Peyer's patch (tissue), 4 donors: ENCODE measurements around the gene CCDC92B. TPM values are rescaled to one million over a fixed set of nuclear protein-coding genes. Genes with fewer than 3 reads are reported as not detected.
"Not testable (repeated sequence)": the region's sequence is repeated elsewhere in the genome, so short reads cannot be mapped to it uniquely, and the experiment has no call there.

ENCODE experiments used
- DNase-seq, 3 donors: peaks; one replicate each; pipeline ENCODE4 v3.0.0-alpha.2; 2017 to 2019
- H3K27ac ChIP-seq, 4 donors: fragments of 200-600 bp; sonication (generic); one replicate each; pipeline ENCODE4 v1.5.1; 2016 to 2019
- H3K27me3 ChIP-seq, 2 donors: fragments of 200-600 bp; sonication (generic); one replicate each; pipeline ENCODE4 v1.5.1; 2019
- H3K36me3 ChIP-seq, 3 donors: fragments of 200-600 bp; sonication (generic); one replicate each; pipeline ENCODE4 v1.5.1; 2016 to 2019
- H3K4me1 ChIP-seq, 4 donors: fragments of 200-600 bp; sonication (generic); one replicate each; pipeline ENCODE4 v1.5.1; 2016 to 2019
- H3K4me3 ChIP-seq, 4 donors: fragments of 200-600 bp; sonication (generic); 1 replicate in 3 of 4; 2 replicates in 1 of 4; pipeline ENCODE4 v1.5.1; 2016 to 2019; ENCODE audit warnings: mild to moderate bottlenecking in 1 of 4
- H3K9me3 ChIP-seq, 4 donors: fragments of 200-600 bp; sonication (generic); one replicate each; pipeline ENCODE4 v1.5.1; 2016 to 2019; ENCODE audit warnings: mild to moderate bottlenecking in 1 of 4
- POLR2A ChIP-seq, 2 donors: fragments of 450-650 bp; IDR thresholded peaks; one replicate each; pipeline ENCODE4 v1.5.1; 2017; ENCODE audit warnings: antibody characterized with exemption in 2 of 2, mild to moderate bottlenecking in 2 of 2, moderate library complexity in 2 of 2
- total RNA-seq, 4 donors: library from RNA; depleted of rRNA; stranded (reverse); fragments of >200 nt; gene quantifications; one replicate each; pipeline ENCODE4 v1.1.0, GENCODE V29; 2016
- TF ChIP-seq, protein P1 (sequence below), 6 experiments: fragments of 450-650 bp in 4 of 6; fragments of 200-600 bp in 2 of 6; sonication (generic) in 1 of 6; IDR thresholded peaks; one replicate each; pipeline ENCODE4 v1.5.1; 2017 to 2019; ENCODE audit warnings: antibody characterized with exemption in 6 of 6, mild to moderate bottlenecking in 3 of 6, moderate library complexity in 1 of 6

Gene CCDC92B
- total RNA-seq, 4 donors from 2014 or later, result 1.5 to 1.6 TPM; not detected in 2

DNA sequence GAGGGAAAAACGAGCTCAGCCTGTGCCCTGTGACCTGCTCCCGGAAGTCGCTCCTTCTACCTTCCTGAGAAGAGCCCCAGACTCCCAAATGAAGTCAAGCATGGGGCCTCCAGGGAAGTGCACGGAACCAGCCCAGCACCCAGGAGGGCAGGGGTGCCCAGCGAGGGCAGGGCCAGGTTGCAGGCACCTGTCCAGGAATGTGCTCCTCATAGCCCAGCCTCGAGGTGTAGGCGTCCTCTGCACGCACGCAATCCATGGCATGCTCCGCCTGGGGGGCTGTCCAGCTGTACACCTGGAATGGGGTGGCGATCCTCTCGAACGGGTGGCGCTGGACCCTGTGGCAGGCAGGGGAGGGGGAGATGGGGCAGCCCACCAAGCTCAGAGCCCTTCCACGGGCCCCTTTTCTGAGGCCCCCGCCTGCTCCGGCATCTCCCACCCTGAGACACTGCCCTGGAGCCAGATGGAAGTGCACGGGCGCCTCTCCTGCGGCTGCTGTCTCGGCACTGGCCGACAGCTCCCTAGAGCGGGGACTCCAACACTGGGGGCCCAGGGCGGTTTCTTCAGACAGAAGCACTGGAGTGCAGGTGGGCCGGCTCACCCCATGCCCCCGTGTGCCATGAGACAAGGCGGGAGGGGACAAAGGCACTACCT lies 48.8 kb downstream of the CCDC92B start:
- TF ChIP-seq, protein P1, sequence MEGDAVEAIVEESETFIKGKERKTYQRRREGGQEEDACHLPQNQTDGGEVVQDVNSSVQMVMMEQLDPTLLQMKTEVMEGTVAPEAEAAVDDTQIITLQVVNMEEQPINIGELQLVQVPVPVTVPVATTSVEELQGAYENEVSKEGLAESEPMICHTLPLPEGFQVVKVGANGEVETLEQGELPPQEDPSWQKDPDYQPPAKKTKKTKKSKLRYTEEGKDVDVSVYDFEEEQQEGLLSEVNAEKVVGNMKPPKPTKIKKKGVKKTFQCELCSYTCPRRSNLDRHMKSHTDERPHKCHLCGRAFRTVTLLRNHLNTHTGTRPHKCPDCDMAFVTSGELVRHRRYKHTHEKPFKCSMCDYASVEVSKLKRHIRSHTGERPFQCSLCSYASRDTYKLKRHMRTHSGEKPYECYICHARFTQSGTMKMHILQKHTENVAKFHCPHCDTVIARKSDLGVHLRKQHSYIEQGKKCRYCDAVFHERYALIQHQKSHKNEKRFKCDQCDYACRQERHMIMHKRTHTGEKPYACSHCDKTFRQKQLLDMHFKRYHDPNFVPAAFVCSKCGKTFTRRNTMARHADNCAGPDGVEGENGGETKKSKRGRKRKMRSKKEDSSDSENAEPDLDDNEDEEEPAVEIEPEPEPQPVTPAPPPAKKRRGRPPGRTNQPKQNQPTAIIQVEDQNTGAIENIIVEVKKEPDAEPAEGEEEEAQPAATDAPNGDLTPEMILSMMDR (IDR thresholded peaks at IDR 0.05), result no peak
- TF ChIP-seq POLR2A (IDR thresholded peaks at IDR 0.05), result no peak
- no peak overlapping the region for H3K4me3 ChIP-seq
- DNase-seq, result peak in 2 of 3 donors; percentile 19 to 35
- H3K4me1 ChIP-seq, result peaks cover 0 to 4% (median 0%) of the 10 kb centered on the region in 4 donors
- H3K27me3 ChIP-seq, result no peaks in the 10 kb centered on the region
- no peaks in the 10 kb centered on the region for H3K9me3 ChIP-seq
- H3K36me3 ChIP-seq, result peaks cover 0 to 87% (median 0%) of the 10 kb centered on the region in 3 donors
- H3K27ac ChIP-seq, result no peak overlapping the region

DNA sequence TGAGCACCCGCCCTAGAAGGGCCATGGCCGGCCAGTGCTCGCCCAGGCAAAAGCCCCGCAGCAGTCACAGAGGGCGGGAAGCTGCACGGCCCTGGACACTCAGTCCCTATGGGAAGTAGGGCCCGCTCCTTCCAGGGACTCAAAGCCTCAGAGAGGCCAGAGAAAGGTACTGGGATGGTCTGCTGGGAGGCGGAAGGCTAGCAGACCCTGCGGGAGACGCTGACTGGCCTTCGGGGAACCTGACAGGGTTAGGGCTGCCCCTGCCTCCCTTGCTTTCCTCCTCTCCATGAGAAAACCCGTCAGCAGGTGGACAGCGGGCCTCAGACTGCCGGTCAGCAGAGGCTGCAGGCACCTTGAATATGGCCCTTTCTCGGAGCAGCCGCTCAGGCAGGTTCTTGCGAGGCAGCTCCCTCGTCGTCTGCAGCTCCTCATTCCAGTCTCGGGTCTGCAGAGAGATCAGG lies 49.4 kb downstream of the CCDC92B start:
- peak in 2 of 3 donors; percentile 31 to 36 for DNase-seq
- Histone ChIP-seq H3K4me1 (no peaks in the 10 kb centered on the region), H3K27ac (no peak overlapping the region), H3K4me3 (no peak overlapping the region), H3K9me3 (no peaks in the 10 kb centered on the region), H3K27me3 (no peaks in the 10 kb centered on the region), H3K36me3 (peaks cover 0 to 93% (median 0%) of the 10 kb centered on the region in 3 donors)
- TF ChIP-seq, protein P1 (IDR thresholded peaks at IDR 0.05), result no peak
- TF ChIP-seq POLR2A (IDR thresholded peaks at IDR 0.05), result no peak

DNA sequence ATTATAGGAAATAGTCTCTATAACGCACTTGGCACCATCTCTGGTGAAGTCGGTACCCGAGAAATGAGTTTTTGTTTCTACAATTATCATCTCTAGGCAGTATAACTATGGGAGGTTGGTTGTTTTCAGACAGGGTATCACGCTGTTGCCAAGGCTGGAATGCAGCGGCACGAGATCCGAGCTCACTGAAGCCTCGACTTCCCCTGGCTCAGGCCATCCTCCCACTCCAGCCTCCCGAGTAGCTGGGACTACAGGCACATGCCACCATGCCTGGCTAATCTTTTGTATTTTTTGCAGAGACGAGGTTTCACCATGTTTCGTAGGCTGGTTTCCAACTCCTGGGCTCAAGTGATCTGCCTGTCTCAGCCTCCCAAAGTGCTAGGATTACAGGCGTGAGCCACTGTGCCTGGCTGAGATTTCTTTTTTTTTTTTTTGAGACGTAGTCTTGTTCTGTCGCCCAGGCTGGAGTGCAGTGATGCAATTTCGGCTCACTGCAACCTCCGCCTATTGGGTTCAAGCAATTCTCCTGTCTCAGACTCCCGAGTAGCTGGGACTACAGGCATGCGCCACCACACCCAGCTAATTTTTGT lies 50.1 kb downstream of the CCDC92B start:
- peak in 2 of 3 donors; percentile 18 to 37 for DNase-seq
- H3K4me3 ChIP-seq, H3K27me3 ChIP-seq, H3K4me1 ChIP-seq, H3K27ac ChIP-seq, H3K9me3 ChIP-seq: not testable (repeated sequence)
- peaks cover 0 to 98% (median 0%) of the 10 kb centered on the region in 3 donors for H3K36me3 ChIP-seq

DNA sequence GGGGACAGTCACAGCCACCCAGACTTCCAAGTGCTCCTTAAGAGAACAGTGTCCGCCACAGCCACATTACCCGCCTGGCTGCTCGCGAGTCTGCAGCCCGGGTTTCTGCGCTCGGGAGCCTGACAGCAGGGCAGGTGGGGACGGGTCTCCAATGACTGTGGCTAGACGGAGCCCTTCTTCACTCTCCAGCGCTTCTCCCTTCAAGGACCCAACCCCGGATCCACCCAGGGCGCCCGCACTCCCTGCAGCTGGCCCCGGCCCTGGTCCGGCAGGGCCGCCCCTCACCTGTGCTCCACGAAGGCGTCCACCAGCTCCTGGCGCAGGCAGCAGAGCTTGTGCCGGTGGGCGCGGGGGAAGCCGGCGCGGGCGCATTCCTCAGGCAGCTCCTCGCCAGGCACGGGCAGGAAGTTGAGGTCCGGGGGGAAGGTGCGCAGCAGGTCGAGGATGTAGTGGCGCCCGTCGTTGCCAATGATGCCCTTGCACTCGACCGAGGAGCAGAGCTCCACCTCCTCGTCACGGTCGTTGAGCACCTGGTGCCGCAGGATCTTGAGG lies 51.8 kb downstream of the CCDC92B start:
- TF ChIP-seq, protein P1 (IDR thresholded peaks at IDR 0.05), result no peak
- no peak for TF ChIP-seq POLR2A (IDR thresholded peaks at IDR 0.05)
- Histone ChIP-seq H3K9me3 (no peaks in the 10 kb centered on the region), H3K27ac (no peak overlapping the region), H3K36me3 (peaks cover 0 to 97% (median 0%) of the 10 kb centered on the region in 3 donors), H3K4me1 (no peaks in the 10 kb centered on the region), H3K4me3 (no peak overlapping the region), H3K27me3 (no peaks in the 10 kb centered on the region)
- peak in 2 of 3 donors; percentile 41 to 47 for DNase-seq

DNA sequence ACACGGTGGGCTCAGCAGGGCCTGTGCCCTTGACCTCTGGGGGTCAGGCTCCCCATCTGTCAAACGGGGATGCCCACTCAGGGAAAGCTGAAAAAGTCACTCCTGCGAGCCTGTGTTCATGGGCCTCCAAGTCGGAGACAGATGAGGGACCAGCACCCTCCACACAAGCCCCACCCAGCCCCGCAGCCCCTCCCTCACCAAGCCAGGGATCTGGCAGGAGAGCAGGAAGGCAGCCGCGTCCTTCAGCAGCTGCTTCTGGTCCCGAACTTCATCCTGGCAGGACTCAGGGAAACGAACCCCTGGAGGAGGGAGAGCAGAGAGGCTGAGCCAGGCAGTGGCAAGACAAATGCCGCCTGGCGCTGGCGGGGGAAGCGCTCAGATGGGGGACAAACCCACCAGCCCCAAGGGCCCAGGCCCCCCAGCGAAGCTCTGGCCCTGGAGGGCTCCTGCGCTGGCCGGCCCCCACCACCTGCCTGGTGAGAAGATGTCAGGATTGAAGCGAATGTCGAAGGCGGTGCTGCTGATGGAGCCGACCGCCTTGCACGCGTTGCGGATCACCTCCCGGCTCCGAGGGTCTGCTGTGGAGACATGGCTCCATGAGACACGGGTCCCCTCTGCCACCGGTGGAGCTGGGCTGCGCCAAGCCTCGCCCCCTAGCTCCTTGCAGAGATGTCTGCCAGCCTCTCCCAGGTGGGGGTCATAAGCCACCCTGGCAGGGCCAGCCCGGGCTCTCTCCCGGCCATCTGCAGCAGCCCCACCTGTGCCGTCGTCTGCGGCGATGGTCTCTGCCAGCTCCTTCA lies 53.3 kb downstream of the CCDC92B start:
- Histone ChIP-seq H3K9me3 (no peaks in the 10 kb centered on the region), H3K36me3 (peaks cover 0 to 95% (median 0%) of the 10 kb centered on the region in 3 donors), H3K27me3 (no peaks in the 10 kb centered on the region), H3K27ac (no peak overlapping the region), H3K4me3 (no peak overlapping the region), H3K4me1 (no peaks in the 10 kb centered on the region)
- peak in 2 of 3 donors; percentile 44 to 46 for DNase-seq
- TF ChIP-seq POLR2A (IDR thresholded peaks at IDR 0.05), result no peak

DNA sequence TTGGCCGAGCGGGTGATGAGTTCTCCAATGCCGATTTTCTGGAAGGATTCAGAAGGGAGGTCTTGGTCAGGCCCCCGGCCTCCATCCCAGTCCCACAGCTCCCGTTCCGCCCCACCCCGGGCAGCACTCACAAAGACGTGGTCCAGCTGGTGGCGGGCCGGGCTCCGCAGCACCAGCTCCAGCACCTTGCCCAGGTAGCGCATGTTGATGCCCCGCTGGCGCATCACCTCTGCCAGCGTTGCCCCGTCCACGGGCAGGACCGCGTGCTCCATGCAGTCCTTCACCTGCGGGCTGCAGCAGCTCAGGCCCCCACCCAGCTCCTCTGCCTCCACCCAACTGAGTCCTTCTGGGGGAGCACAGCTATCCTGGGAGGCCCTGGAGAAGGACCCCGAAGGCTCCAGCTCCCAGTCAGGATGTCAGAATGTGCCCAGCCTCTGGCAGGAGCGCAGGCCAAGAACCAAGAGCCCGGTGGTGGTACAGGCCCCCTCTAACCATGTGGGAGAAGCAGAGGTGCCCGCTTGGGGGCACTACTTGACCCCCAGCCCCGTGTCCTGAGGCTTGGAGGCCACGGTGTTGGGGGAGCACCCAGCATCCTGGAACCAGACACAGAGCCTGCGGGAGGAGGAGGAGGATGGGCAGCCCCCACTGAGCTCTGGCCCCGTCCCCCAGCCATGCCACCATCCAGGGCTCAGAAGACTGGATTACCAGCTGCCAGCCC lies 54.0 kb downstream of the CCDC92B start:
- TF ChIP-seq, protein P1 (IDR thresholded peaks at IDR 0.05), result no peak
- TF ChIP-seq POLR2A (IDR thresholded peaks at IDR 0.05), result no peak
- DNase-seq, result peak in 2 of 3 donors; percentile 31 to 42

More for the DNA sequence above, 54.0 kb downstream of the CCDC92B start:
- no peaks in the 10 kb centered on the region for H3K27me3 ChIP-seq
- H3K9me3 ChIP-seq, result no peaks in the 10 kb centered on the region
- H3K4me3 ChIP-seq, result no peak overlapping the region
- no peak overlapping the region for H3K27ac ChIP-seq
- peaks cover 0 to 95% (median 0%) of the 10 kb centered on the region in 3 donors for H3K36me3 ChIP-seq
- H3K4me1 ChIP-seq, result no peaks in the 10 kb centered on the region
